ENCODE measurements around the gene NRAS.

- TF ChIP-seq CTCF (IDR thresholded peaks at IDR 0.05) (no peak), POLR2A (IDR thresholded peaks at IDR 0.05) (no peak)
Measured at GRCh38 chr1:114677691-114678090, 38.9 kb downstream of the NRAS start.

Data from testis (tissue), 2 donors.